Heart left ventricle (tissue), 13 donors: Measurements from ENCODE around the gene STIM1.

Experiments
- POLR2A ChIP-seq, 2 donors: fragments of 450-650 bp; IDR thresholded peaks; one replicate each; pipeline ENCODE4 v1.6.1; 2017; ENCODE audit warnings: antibody characterized with exemption in 2 of 2, mild to moderate bottlenecking in 2 of 2, moderate library complexity in 2 of 2
- TF ChIP-seq, protein P1 (sequence below), 12 donors: fragments of 200-600 bp; sonication (generic) in 4 of 12; IDR thresholded peaks; one replicate each; pipeline versions ENCODE4 v1.5.0 to v1.8.0; 2018 to 2022; ENCODE audit warnings: antibody characterized with exemption in 12 of 12, mild to moderate bottlenecking in 5 of 12
- donor health status: ischemic (EF 13 %, LVEDD 7.1; RV severe dilation, severe dysfunction).
- donor health status: DM: no; HTN: yes; CAD: no.
- donor health status: DM: no; HTN: no; CAD: no.
- donor health status: ischemic (EF 25% LVEDD 6.9; RV normal size, moderate dysfunction).
- donor health status: ischemic (EF 25% LVEDD 5.7; RV mildly dilated, moderate dysfunction).
- donor health status: ischemic (EF 35%, LVEDD 5.7; RV mildly dilated, moderate dysfunction).
- donor health status: nonischemic (EF 11% LVEDD 7.7; RV severe dilation, severe dysfunction).
- donor health status: DM: yes; HTN: yes; CAD: no.
- donor health status: PGD.
- donor health status: ischemic (EF 29% LVEDD 5.4; RV normal size, mild dysfunction).
- donor health status: nonischemic (EF 23%, LVEDD 6.1; RV moderate dilation, normal function).

DNA sequence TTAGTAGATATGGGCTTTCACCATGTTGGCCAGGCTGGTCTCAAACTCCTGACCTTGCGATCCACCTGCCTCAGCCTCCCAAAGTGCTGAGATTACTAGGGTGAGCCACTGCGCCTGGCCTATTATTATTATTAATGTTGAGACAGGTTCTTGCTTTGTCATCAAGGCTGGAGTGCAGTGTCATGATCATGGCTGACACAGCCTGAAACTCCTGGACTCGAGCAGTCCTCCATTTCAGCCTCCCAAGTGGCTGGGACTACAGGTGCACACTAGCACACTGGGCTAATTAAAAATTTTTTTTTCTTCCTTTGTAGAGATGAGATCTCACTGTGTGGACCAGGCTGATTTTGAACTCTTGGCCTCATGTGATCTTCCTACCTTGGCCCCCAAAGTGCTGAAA lies 102.0 kb downstream of the STIM1 start:
- TF ChIP-seq, protein P1, sequence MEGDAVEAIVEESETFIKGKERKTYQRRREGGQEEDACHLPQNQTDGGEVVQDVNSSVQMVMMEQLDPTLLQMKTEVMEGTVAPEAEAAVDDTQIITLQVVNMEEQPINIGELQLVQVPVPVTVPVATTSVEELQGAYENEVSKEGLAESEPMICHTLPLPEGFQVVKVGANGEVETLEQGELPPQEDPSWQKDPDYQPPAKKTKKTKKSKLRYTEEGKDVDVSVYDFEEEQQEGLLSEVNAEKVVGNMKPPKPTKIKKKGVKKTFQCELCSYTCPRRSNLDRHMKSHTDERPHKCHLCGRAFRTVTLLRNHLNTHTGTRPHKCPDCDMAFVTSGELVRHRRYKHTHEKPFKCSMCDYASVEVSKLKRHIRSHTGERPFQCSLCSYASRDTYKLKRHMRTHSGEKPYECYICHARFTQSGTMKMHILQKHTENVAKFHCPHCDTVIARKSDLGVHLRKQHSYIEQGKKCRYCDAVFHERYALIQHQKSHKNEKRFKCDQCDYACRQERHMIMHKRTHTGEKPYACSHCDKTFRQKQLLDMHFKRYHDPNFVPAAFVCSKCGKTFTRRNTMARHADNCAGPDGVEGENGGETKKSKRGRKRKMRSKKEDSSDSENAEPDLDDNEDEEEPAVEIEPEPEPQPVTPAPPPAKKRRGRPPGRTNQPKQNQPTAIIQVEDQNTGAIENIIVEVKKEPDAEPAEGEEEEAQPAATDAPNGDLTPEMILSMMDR (IDR thresholded peaks at IDR 0.05), result no peak
- no peak for TF ChIP-seq POLR2A (IDR thresholded peaks at IDR 0.05)
